GM19452 (cell line): ENCODE results near the gene TOP1.
A peak's percentile ranks its signal among the peaks of the same experiment; 100 is the strongest.
"Not testable (repeated sequence)": the region's sequence is repeated elsewhere in the genome, so short reads cannot be mapped to it uniquely, and the experiment has no call there.

Experiments used
- ATAC-seq: cut with Tn5 transposase; IDR thresholded peaks from one replicate; pipeline ENCODE4 v1.9.1; 2021; ENCODE audit not compliant: unreplicated experiment

The TOP1 gene

DNA sequence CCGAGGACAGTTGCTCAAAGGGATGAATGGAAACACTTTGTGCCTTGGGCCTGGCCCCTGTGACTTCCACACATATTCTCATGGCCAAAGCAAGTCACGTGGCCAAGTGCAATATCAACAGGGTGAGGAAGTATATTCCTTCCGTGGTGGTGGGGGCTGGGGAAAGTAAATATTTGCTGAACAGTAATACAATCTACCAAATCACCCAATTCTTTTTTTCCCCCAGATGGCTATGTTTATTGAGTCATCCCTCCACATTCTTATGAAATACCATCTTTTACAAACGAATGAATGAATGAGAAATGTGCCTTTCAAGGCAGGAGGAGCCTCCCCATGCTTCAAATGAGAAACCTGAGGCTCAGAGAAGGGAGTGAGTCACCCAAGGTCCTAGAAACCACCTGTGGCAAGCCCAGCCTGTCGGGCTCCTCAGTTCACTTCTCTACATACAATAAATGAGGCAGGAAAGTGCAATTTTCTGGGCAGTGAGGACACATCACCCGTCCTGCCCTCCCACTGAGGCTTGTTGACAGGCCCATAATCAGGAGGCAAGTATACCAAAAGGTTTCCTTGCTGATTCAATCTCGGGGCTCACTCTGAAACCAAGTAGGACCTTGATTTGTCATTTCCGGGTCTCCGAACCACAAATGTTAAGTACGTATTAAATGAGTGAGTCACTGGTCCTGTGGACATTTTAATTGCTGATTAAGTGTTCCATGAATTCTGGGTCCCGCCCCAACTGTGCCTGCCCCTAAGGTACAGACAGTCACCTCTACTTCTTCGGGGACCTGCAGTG is 25.3 kb upstream of the TOP1 start:
- peak; percentile 51 for ATAC-seq

DNA sequence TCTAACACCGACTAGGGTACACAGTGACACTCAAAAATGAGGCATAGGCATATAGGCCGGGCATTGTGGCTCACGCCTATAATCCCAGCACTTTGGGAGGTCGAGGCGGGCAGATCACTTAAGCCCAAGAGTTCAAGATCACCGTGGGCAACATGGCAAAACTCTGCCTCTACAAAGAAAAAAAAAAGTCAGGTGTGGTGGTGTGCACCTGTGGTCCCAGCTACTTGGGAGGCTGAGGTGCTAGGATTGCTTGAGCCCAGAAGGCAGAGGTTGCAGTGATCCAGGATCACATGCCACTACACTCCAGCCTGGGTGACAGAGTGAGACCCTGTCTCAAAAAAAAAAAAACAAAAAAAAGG is 24.7 kb upstream of the TOP1 start:
- ATAC-seq = not testable (repeated sequence)

DNA sequence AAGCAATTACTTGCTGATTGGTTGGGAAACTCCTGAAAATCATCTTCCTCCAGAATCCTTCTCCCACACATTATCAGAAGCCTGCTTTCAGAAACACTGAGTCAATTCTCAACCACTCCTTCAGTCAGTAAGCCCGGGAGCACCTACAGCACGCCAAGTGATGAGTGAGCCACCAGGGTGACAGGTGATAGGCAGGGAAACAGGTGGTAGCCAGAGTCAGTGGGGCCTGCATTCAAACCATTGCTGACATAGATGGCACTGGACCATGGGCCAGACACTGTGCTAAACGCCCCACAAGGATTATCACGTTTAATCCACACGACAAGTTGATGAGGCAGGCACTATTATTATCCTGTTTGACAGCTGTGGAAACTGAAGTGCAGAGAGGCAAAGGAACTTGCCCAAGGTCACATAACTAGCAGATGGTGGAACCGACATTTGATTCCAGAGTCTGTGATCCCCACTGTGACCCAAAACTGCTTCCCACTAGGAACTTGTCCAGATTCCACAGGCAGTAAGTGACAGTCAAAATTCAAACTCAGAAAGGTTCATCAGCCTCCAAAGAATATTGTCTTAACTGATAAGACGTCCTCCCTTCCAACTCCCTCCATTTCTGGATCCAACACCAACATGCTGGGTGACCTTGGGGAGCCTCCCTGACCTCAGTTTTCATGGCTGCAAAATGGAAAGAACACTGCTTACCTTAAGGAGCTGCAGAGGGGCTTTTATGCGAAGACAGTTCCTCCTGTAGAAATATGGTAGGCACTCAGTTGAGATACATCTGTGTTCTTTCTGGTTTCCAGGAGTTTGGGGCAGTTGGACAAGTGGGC is 23.9 kb upstream of the TOP1 start:
- no peak for ATAC-seq

DNA sequence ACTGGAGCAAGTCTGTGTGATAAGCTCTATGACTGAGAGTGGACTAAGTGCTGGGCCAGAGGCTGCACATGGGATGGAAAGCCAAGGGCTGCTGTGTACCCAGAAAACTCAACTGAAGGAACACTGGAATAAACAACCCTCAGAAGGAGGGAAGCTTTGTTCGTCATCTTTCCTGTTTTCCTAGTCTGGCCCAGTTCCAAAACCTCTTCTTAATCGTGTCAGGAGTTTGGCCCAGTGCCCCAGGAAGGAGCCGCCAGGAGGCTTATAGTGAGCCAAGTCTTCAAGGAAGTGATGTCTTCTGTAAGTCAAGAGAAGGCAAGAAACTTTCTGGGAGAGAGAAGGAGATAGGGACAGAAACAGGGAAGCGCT is 23.3 kb upstream of the TOP1 start:
- no peak for ATAC-seq

DNA sequence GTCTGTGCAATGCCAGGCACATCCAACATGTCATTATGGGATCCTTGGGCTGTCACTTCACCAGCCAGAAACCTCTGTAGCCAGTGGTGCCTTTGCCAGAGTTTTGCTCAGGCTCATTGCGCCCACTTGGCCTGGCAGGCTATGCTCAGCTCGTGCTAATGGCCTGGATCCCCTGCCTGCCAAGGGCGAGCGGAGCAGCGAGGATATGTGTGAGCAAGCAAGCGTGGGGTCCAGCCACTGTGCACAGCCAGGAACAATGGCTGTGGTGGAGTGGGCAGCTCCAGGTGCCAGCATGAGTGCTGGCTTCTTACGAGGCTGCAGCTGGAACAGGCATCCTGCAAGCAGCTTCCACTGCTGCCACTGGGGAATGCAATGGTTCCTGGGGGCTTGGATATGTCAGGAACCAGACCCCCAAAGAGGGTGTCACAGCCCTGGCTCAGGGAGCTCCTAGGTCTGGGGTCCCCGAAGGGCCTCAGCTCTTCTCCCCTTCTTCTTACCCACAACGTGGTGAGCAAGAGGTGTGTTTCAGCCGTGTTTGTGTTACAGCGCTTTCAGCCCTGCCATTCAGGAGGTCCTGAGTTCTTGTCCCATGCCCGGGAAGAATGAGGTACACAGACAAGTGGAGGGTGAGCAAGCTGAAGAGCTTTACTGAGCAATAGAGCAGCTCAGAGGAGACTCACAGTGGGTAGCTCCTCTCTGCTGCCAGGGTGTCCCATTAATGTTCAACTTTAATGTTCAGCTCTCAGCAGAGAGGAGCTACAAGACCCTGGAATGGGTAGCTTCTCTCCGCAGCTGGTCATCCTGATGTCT is 22.3 kb upstream of the TOP1 start:
- ATAC-seq = no peak

DNA sequence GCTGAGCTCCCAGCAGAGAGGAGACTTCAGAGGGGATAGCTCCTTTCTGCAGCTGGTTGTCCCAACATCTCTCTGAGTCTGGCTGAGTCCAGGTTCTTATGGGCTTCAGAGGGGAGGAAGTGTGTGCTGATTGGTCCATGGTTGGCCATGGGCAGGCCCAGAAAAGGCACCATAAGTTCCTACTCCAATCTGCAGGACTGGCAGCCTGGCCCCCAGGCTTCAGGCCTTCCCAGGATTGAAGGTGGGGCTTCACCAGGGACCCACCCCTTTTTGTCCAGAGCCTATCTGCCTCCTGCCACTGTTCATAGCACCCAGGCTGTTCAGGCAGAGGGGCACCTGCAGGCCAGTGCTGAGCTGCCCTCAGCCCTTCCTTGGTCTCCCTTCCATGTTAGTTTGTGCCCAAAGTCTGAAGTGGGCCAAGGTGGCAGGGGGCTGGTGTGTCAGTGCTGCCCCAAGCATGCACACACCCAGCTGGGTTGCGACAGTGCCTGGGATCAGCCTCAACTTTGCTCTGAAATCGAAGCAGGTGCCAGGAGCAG is 21.6 kb upstream of the TOP1 start:
- ATAC-seq = no peak

DNA sequence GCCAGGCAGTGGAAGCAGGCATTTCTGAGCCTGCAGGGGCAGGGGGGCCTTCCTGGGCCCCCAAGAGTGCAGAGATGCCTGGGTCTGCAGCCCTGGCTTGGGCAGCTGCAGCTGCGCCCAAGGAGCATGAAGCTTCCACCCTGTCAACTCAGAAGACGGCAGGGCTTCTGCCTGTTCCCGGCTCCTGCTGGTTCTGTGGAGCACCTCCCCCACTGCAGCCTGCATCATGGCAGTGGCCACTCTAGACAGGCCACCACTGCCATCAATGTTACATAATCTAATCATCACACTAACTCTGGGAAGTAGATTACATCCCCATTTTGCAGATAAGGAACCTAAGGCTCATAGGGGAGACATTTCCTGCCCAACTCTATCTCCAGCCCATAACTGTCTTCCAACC is 21.1 kb upstream of the TOP1 start:
- no peak for ATAC-seq

DNA sequence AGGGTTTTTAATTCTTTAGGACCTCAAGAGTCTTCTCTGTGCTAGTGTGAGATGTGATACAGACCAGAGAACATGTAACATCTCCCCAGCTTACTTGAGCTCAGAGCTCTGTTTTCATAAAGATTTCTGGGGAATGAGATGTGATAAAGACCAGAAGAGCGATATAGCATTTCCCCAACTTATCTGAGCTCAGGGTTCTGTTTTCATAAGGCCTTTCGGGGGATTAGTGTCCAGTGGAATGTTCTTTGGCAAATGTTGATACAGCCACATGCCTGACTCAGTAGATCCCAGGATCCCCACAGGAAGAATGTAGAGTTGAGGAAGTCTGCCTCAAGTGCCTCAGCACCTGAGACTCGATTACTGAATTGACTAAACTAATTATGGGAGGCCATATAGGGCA is 18.7 kb upstream of the TOP1 start:
- ATAC-seq = no peak

DNA sequence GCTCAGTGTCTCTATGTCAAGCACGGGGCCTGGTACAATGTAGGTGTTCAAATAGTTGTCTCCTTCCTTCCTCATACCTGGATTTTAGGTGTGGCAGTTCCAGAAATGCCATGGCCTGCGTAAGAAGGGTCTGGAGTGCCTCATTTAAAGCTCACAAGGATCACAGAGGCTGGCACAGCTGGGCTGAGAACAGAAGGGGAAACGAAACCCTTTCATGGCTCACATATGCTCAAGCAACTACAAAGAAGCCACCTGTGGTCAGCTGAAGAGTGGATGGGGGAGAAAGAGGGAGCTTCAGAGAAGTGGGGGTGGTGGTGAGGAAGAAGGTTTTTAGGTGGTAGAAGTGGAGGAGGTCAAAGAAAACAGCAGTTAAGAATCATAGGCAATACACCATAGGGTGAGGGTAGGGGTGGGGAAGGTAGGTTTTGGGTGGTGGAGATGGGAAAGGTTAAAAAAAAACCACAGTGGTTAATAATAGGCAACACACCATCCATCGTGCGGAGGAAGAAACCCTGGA is 17.0 kb upstream of the TOP1 start:
- peak; percentile 91 for ATAC-seq

DNA sequence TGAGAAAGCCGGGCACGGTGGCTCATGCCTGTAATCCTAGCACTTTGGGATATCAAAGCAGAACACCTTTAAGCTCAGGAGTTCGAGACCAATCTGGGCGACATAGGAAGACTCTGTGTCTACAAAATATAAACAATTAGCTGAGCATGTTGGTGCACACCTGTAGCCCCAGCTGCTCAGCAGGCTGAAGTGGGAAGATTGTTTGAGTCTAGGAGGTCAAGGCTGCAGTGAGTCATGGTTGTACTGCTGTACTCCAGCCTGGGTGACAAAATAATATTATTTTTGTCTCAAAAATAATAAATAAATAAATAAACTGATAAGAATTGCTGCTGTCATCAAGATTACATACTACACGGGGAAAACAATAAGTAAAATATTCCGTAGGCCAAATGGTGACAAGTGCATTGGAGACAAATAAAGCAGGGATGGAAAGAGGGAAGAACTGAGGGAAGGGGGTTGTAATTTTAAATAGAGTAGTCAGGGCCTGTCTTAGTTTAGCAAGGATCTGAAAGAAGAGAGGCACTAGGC is 14.0 kb upstream of the TOP1 start:
- ATAC-seq = no peak

DNA sequence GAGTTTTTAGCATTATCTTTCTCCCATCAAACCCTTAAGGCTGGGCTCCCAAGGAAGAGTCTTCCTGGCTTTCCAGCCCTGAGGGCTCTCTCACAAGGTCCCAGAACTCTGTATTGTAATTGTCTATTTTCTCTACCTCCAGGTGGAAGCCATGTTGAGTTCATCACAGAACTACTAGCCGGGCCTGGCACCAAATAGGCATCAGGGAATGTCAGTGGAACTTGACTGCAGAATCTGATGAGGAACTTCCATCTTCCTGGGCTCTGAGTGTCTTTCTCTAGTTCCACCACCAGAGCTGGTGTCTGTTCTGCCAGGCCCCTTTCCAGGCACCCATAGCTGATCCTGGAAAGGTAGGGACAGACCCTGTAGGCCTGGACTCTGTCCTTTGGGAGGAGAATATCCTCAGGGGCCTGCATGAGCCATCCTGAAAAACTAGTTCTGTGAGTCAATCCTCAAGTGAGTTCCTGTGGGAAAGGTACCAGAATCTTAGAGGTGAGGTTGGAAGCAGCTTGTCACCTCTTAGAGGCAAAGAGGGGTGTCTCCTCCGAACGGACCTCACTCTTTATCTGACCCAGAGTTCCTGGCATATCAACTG is 11.1 kb upstream of the TOP1 start:
- no peak for ATAC-seq

DNA sequence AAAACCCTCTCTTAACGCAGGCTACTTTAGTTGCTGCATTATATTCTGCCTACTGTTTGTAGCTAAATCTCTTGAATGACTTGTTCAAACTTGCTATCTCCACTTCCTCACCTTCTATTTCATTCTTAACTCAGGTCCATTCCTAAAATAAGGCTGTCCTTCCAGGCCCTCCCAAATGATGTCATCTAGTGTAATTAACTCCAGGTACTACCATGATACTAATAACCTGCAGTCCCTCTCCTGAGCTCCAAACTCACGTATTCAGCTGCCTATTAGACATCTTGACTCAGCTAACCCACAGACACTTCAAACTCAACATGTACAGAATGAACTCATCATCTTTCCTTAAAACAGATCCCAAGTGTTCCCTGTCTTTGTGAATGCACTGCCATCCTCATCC is 10.5 kb upstream of the TOP1 start:
- no peak for ATAC-seq

DNA sequence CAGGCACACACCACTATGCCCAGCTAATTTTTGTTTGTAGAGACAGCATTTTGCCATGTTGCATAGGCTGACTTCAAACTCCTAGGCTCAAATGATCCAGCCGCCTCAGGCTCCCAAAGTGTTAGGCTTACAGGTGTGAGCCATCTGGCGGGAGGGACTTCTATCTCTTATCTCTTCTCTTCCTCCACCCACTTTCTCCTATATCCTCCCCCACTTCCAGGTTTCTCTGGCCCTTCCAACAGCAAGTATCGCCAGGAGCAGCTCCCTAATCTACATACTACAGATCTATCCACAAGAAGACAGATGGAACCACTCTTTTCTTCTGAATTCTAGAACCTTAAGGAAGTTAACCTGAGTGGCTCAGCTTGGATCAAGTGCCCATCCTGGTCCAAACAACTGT is 5.1 kb upstream of the TOP1 start:
- ATAC-seq = no peak

DNA sequence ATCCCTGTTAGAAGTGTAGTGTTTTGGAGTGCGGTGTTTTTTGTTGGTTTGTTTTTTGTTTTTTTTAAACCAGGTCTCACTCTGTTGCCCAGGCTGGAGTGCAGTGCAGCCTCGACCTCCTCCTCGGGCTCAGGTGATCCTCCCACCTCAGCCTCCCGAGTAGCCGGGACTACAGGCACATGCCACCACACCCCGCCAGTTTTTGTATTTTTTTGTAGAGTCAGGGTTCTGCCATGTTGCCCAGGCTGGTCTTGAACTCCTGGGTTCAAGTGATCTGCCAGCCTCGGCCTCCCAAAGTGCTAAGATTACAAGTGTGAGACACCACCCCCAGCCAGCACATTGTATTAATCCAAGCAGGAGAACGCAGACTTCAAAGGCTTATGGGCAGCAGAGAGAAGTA is 1.3 kb upstream of the TOP1 start:
- ATAC-seq = no peak

DNA sequence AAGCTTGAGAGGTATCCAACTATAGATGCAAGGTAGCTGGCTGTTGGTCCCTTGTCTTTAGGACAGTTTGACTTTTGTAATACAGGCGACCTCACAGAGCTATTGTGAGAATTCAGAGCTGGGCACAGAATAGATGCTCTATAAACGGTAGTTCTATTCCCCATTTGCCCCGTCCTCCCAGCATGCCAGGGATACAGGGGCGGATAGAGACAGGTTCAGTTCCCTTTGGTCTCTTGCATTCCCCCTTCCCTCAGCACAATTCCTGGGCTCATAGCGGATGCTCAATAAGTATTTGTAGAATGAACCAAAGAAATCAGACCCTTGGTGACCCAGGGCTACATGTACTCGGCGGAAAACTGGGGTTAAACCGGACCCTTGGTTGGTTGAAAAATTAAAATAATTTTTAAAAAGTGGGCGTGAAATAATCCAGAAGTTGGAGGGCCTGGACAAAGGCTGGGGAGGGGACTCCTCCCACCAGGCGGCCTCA is 707 bp upstream of the TOP1 start:
- no peak for ATAC-seq

DNA sequence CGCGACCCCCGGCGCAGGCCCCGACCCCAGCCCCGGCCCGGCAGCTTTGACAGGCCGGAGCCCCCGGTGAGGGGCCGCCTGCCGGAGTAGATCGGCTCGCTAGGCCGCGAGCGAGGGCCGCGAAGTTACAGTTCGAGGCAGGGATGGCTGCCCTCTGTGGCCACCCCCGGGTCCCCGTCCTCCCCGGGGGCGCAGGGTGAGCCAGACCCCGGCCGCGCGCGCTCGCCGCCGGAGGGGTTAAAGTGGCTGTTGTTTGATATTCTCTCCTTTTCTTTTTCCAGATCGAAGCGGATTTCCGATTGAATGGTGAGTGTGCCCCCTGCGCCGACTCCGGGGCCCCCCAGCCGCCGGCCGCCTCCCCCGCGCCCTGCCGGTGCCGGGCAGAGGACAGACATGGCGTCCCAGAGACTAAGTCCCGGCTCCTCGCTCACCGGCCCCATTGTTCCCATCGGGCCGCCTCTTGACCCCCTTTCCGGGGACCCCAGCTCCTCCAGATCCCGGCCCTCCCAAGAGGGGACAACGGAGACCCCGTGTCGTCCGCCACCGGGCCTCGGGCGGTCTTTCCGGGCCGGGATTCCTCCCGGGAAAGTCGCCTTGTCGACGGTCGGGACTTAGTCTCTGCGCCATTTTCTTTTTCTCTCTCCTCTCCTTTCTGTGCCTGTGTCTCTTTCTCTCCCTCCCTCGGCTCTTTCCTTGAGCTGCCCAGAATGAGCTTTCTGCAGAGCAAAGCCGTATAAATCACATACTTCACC is 704 bp downstream of the TOP1 start:
- peak; percentile 33 for ATAC-seq

DNA sequence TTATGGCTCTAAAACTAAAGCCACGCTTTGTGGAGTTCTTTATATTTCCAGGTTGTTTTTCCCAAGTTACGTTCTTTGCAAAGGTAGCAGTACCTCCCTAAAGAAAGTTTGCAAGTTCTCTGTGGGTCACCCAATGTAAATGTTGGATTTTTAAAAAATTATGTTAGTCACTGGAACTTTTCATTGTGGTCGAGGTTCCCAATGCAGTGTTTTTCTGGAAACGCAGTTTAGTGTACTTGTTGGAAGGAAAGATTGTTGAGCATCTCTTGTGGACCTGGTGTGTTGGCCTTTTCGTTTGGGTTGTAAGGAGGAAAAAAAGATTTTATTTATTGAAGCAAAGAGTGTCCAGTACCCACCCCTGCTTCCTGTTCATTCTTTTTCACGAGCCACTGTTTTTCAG is 1.4 kb downstream of the TOP1 start:
- no peak for ATAC-seq

DNA sequence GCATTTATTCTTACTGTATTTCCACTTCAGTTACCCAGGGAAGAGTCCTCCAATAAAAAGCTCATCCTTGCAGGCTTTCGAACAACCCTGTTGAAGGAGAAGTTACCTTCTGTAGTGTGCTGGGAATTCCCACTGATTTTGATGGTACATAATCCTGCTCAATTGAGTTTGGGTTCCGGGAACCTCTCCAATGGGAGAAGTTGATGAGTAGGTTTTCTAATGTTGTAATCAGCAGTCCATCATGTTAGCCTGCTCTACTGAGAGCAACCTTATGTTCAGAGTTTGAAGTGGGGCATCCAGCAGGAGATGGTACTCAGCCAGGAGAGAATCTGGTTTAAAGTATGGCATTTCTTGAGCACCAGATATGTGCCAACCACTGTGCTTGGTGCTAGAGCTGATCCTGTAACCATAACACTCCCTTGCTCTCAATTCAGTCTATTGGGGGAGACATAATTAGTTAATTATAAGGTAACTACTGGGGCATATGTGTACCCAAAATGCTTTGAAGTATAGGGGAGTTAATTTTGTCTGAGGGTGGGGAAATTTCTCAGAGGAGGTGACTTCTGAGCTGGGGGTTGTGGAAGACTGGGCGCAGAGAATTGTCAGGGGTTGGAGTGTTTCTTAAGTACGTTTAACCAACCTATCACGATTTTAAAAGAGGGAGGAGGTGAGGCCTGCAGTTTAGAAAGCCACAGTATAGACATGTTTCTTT is 2.1 kb downstream of the TOP1 start:
- no peak for ATAC-seq

DNA sequence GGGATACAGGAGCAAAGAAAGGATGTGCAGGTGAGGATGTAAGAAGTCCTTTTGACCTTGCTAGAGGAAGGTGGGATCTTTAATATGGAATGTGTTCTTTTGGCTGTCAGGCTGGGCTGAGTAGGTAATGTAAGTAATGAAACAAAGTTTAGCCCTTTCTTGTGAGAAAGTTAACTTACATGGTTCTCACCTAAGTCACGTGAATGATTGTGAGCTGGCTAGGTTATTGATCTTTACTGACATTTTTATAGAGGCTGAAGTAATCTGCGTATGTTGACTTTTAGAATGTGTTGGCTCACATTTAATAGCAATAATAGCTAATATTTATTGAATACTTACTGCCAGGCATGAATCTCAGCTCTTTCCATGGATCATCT is 2.6 kb downstream of the TOP1 start:
- no peak for ATAC-seq
